Right atrium auricular region (tissue), 2 donors: ENCODE results near the gene NKX1-1. TPM values are rescaled to one million over a fixed set of nuclear protein-coding genes. Genes with fewer than 3 reads are reported as not detected.

Experiments used
- DNase-seq: peaks from one replicate; pipeline ENCODE4 v3.0.0-alpha.2; 2019; ENCODE audit warnings: low spot score
- H3K27ac ChIP-seq, 2 donors: fragments of 200-600 bp; sonication (generic); 1 replicate in 1 of 2; 2 replicates in 1 of 2; pipeline ENCODE4 v1.5.1; 2016 to 2019
- H3K27me3 ChIP-seq, 2 donors: fragments of 200-600 bp; sonication (generic); one replicate each; pipeline versions ENCODE4 v1.5.1 to v1.6.0; 2017 to 2019
- H3K36me3 ChIP-seq: fragments of 200-600 bp; sonication (generic); one replicate; pipeline ENCODE4 v1.5.1; 2016
- H3K4me1 ChIP-seq, 2 donors: fragments of 200-600 bp; sonication (generic); one replicate each; pipeline versions ENCODE4 v1.5.1 to v1.6.0; 2017 to 2019
- H3K4me3 ChIP-seq, 2 donors: fragments of 200-600 bp; sonication (generic); 1 replicate in 1 of 2; 2 replicates in 1 of 2; pipeline ENCODE4 v1.5.1; 2017 to 2019; ENCODE audit warnings: mild to moderate bottlenecking in 1 of 2, moderate library complexity in 1 of 2
- H3K9me3 ChIP-seq, 2 donors: fragments of 200-600 bp; sonication (generic); one replicate each; pipeline ENCODE4 v1.5.1; 2019
- total RNA-seq, 2 donors: library from RNA; depleted of rRNA; stranded (reverse); fragments of >200 nt; gene quantifications; one replicate each; pipeline ENCODE4 v1.1.0, GENCODE V29; 2016
- TF ChIP-seq, protein P1 (sequence below), 2 donors: fragments of 200-600 bp; sonication (generic); IDR thresholded peaks; one replicate each; pipeline ENCODE4 v1.5.1; 2019; ENCODE audit warnings: antibody characterized with exemption in 2 of 2

The NKX1-1 gene
- total RNA-seq, 2 donors from 2014 or later: not detected

DNA sequence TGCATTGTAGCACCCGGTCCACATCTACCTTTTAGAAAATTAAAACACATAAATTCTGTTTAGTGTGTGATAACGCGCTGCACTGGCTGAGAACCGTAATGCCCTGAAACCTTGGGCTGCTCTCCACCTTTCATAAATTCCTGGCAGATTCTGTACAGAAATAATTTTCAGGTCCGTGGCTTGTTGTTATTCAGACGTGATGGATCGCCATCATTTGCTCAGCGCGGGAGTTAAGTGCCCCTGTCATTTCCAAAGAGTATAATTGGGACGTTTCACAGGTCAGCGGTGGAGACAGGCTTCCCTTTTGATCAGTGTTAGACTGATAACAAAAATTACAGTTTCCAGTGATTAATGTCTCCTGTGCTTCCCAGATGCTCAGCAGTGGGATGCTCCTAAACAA is 42.7 kb downstream of the NKX1-1 start:
- H3K27ac ChIP-seq: no peak overlapping the region
- no peaks in the 10 kb centered on the region for H3K4me1 ChIP-seq
- TF ChIP-seq, protein P1, sequence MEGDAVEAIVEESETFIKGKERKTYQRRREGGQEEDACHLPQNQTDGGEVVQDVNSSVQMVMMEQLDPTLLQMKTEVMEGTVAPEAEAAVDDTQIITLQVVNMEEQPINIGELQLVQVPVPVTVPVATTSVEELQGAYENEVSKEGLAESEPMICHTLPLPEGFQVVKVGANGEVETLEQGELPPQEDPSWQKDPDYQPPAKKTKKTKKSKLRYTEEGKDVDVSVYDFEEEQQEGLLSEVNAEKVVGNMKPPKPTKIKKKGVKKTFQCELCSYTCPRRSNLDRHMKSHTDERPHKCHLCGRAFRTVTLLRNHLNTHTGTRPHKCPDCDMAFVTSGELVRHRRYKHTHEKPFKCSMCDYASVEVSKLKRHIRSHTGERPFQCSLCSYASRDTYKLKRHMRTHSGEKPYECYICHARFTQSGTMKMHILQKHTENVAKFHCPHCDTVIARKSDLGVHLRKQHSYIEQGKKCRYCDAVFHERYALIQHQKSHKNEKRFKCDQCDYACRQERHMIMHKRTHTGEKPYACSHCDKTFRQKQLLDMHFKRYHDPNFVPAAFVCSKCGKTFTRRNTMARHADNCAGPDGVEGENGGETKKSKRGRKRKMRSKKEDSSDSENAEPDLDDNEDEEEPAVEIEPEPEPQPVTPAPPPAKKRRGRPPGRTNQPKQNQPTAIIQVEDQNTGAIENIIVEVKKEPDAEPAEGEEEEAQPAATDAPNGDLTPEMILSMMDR (IDR thresholded peaks at IDR 0.05): no peak
- DNase-seq: no peak
- H3K27me3 ChIP-seq: no peaks in the 10 kb centered on the region
- peaks cover 5% of the 10 kb centered on the region for H3K36me3 ChIP-seq
- no peak overlapping the region for H3K4me3 ChIP-seq
- no peaks in the 10 kb centered on the region for H3K9me3 ChIP-seq

GRCh38 chr4:1362521-1362920 is 43.7 kb downstream of the NKX1-1 start:
- Histone ChIP-seq H3K4me1 (no peaks in the 10 kb centered on the region), H3K9me3 (no peaks in the 10 kb centered on the region), H3K36me3 (peaks cover 5% of the 10 kb centered on the region), H3K4me3 (no peak overlapping the region), H3K27me3 (no peaks in the 10 kb centered on the region), H3K27ac (no peak overlapping the region)
- TF ChIP-seq, protein P1 (IDR thresholded peaks at IDR 0.05): no peak
- DNase-seq: no peak

GRCh38 chr4:1362046-1362445 is 44.2 kb downstream of the NKX1-1 start:
- Histone ChIP-seq H3K27me3 (no peaks in the 10 kb centered on the region), H3K9me3 (no peaks in the 10 kb centered on the region), H3K36me3 (peaks cover 5% of the 10 kb centered on the region), H3K4me3 (no peak overlapping the region), H3K4me1 (no peaks in the 10 kb centered on the region), H3K27ac (no peak overlapping the region)
- TF ChIP-seq, protein P1 (IDR thresholded peaks at IDR 0.05): no peak
- DNase-seq: no peak

- H3K36me3 ChIP-seq: peaks cover 2% of the 10 kb centered on the region
- H3K27me3 ChIP-seq: no peaks in the 10 kb centered on the region
- DNase-seq: no peak
Measured at GRCh38 chr4:1361431-1361830, 44.8 kb downstream of the NKX1-1 start.

DNA sequence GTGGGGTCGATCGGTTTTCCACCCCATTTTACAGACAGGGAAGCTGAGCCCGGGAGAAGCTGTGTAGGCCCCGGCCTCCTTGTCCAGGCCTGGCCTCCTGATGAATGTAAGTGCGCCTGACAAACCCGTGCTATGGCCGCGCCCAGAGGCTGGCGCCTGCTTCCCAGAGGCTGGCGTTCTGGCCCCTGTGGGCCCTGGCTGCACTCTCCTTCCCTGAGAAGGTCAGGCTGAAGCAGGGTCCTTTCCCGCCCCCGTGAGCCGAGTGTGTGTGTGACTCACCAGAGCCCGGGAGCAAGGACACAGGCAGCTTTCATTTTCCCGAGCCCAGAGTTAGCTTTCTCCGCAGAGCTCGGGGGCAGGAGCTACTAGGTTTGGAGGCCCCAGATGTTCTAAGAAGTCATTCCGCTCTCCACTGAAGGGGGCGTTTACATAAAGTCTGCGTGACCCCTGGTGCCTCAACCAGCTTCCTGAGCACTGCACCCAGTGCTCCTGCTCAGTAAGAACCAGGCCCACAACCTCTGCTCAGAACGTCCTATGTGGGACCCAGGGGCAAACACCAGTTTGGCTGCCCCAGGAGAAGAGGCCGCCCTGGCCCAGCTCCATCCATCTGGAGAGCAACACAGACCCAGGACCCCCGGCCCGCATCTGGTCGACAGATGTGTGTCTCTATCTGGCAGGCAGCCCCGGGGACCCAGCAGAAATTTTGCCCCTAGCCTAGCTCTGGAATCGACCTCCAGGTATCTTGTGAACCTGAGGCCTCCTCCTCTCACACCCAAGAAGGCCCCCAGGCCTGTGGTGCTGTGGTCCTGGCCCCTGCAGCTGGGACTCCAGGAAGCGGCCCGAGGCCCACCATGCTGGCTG is 45.6 kb downstream of the NKX1-1 start:
- no peak for DNase-seq

More at GRCh38 chr4:1361431-1361830, 44.8 kb downstream of the NKX1-1 start:
- Histone ChIP-seq H3K27ac (no peak overlapping the region), H3K9me3 (no peaks in the 10 kb centered on the region), H3K4me1 (peaks cover 0 to 2% of the 10 kb centered on the region in 2 donors), H3K4me3 (no peak overlapping the region)
- TF ChIP-seq, protein P1 (IDR thresholded peaks at IDR 0.05): no peak

More for the DNA sequence above, 45.6 kb downstream of the NKX1-1 start:
- no peak overlapping the region for H3K4me3 ChIP-seq
- no peaks in the 10 kb centered on the region for H3K36me3 ChIP-seq
- H3K27ac ChIP-seq: no peak overlapping the region
- peaks cover 0 to 6% of the 10 kb centered on the region in 2 donors for H3K4me1 ChIP-seq
- TF ChIP-seq, protein P1 (IDR thresholded peaks at IDR 0.05): no peak
- no peaks in the 10 kb centered on the region for H3K9me3 ChIP-seq
- no peaks in the 10 kb centered on the region for H3K27me3 ChIP-seq
